WTC11 (cell line): Measurements from ENCODE around the gene DTNB.

Experiments used
- ATF3 ChIP-seq: sonication (generic); formaldehyde crosslinking; conservative IDR thresholded peaks from 2 replicates; pipeline ENCODE4 v1.8.1; 2022; ENCODE audit warnings: mild to moderate bottlenecking, missing genetic modification reagents
- CBFB ChIP-seq: sonication (generic); formaldehyde crosslinking; IDR thresholded peaks from 2 replicates; pipeline ENCODE4 v1.8.1; 2022; ENCODE audit warnings: mild to moderate bottlenecking, low read depth, missing genetic modification reagents
- CTCF ChIP-seq: fragments of 200-600 bp; IDR thresholded peaks from 2 replicates; pipeline ENCODE4 v1.8.0; 2022; ENCODE audit warnings: antibody characterized with exemption
- EMX1 ChIP-seq: fragments of 250-450 bp; sonication (Bioruptor Pico); IDR thresholded peaks from 2 replicates; pipeline ENCODE4 v1.8.0; 2021; ENCODE audit warnings: mild to moderate bottlenecking
- ESRRA ChIP-seq: sonication (generic); formaldehyde crosslinking; IDR thresholded peaks from 2 replicates; pipeline ENCODE4 v1.8.1; 2022; ENCODE audit warnings: mild to moderate bottlenecking, missing genetic modification reagents, borderline replicate concordance
- FOXP4 ChIP-seq: sonication (generic); formaldehyde crosslinking; IDR thresholded peaks from 2 replicates; pipeline ENCODE4 v1.8.0; 2022; ENCODE audit warnings: mild to moderate bottlenecking, missing genetic modification reagents
- MAX ChIP-seq: sonication (generic); formaldehyde crosslinking; IDR thresholded peaks from 2 replicates; pipeline ENCODE4 v1.8.0; 2022; ENCODE audit warnings: mild to moderate bottlenecking, missing genetic modification reagents
- NR2C2 ChIP-seq: sonication (generic); formaldehyde crosslinking; IDR thresholded peaks from 2 replicates; pipeline ENCODE4 v1.8.0; 2022; ENCODE audit warnings: mild to moderate bottlenecking, missing genetic modification reagents
- NR3C1 ChIP-seq: sonication (generic); formaldehyde crosslinking; conservative IDR thresholded peaks from 2 replicates; pipeline ENCODE4 v1.8.1; 2023; ENCODE audit warnings: low read depth, mild to moderate bottlenecking, missing genetic modification reagents
- RORB ChIP-seq: fragments of 250-450 bp; sonication (Bioruptor Pico); IDR thresholded peaks from 2 replicates; pipeline ENCODE4 v1.9.0; 2021; ENCODE audit warnings: mild to moderate bottlenecking
- SP1 ChIP-seq: sonication (generic); formaldehyde crosslinking; conservative IDR thresholded peaks from 2 replicates; pipeline ENCODE4 v1.8.1; 2022; ENCODE audit warnings: missing genetic modification reagents
- TEAD1 ChIP-seq: sonication (generic); formaldehyde crosslinking; IDR thresholded peaks from 2 replicates; pipeline ENCODE4 v1.8.0; 2022; ENCODE audit warnings: mild to moderate bottlenecking, missing genetic modification reagents
- ZNF416 ChIP-seq: fragments of 250-450 bp; sonication (Bioruptor Pico); IDR thresholded peaks from 2 replicates; pipeline ENCODE4 v1.9.0; 2021; ENCODE audit warnings: mild to moderate bottlenecking, inconsistent platforms

GRCh38 chr2:25480561-25480960, 192.8 kb downstream of the DTNB start:
- TF ChIP-seq RORB (CRISPR knock-in tag), result no peak
- TF ChIP-seq MAX (CRISPR knock-in tag), result no peak
- TF ChIP-seq SP1, result no peak
- no peak for TF ChIP-seq TEAD1 (CRISPR knock-in tag)
- no peak for TF ChIP-seq ATF3
- no peak for TF ChIP-seq CBFB (CRISPR knock-in tag)
- TF ChIP-seq NR3C1 (CRISPR knock-in tag), result no peak
- no peak for TF ChIP-seq ZNF416 (CRISPR knock-in tag)
- TF ChIP-seq CTCF, result no peak
- TF ChIP-seq NR2C2, result no peak
- no peak for TF ChIP-seq EMX1 (CRISPR knock-in tag)
- TF ChIP-seq ESRRA, result no peak
- TF ChIP-seq FOXP4, result no peak
